IMR-90 (cell line): Measurements from ENCODE around the gene FCRLB. TPM values are rescaled to one million over a fixed set of nuclear protein-coding genes. Genes with fewer than 3 reads are reported as not detected.
"Not testable (repeated sequence)": the region's sequence is repeated elsewhere in the genome, so short reads cannot be mapped to it uniquely, and the experiment has no call there.

Experiments
- ATAC-seq: fragments of 200-7000 bp; cut with Tn5 transposase; 2 replicates; pipeline ENCODE4 v1.9.1; 2020; ENCODE audit warnings: low read depth, mild to moderate bottlenecking, moderate library complexity
- Bru-seq: library from RNA; stranded (reverse); fragments of 400-500 nt; gene quantifications from one replicate; lab custom pipeline; 2021; lab: Mats Ljungman, UMichigan
- BruChase-seq, 2 experiments: library from RNA; stranded (reverse); fragments of 400-500 nt; gene quantifications; one replicate each; lab custom pipeline; 2021; lab: Mats Ljungman, UMichigan
- BruUV-seq: library from RNA; stranded (reverse); fragments of 400-500 nt; replicated peaks from 2 replicates; lab custom pipeline; 2021; lab: Mats Ljungman, UMichigan
- CTCF ChIA-PET: fragments of 300-600 bp; formaldehyde crosslinking; extraction: SDS; loops from one replicate; lab custom pipeline; 2021; ENCODE audit warnings: antibody characterized with exemption; lab: Yijun Ruan, JAX
- POLR2A ChIA-PET: fragments of 300-600 bp; sonication (Branson Sonifier 250); formaldehyde crosslinking; loops from one replicate; lab custom pipeline; 2022; ENCODE audit warnings: antibody characterized with exemption; ENCODE audit not compliant: unreplicated experiment; lab: Charles Lee
- DNase-seq: peaks from one replicate; pipeline ENCODE4 v3.0.0; 2013
- H2AFZ ChIP-seq: replicated peaks from 2 replicates; pipeline ENCODE3; 2013; ENCODE audit warnings: low read length, mild to moderate bottlenecking; ENCODE audit not compliant: poor library complexity
- H2AK5ac ChIP-seq: 2 replicates; pipeline ENCODE4 v1.6.1; 2013; ENCODE audit warnings: low read depth, low read length, inconsistent platforms
- H2AK9ac ChIP-seq: replicated peaks from 2 replicates; pipeline ENCODE3; 2013; ENCODE audit warnings: mild to moderate bottlenecking, low read depth, low read length, moderate library complexity; ENCODE audit not compliant: poor library complexity
- H2BK120ac ChIP-seq: 2 replicates; pipeline ENCODE4 v1.6.1; 2013; ENCODE audit warnings: low read depth, low read length, inconsistent platforms
- H2BK15ac ChIP-seq: 3 replicates; pipeline ENCODE4 v1.6.1; 2013; ENCODE audit warnings: low read depth, low read length, inconsistent platforms
- H2BK20ac ChIP-seq: 2 replicates; pipeline ENCODE4 v1.6.1; 2013; ENCODE audit warnings: low read depth, mild to moderate bottlenecking, inconsistent platforms, low read length, moderate library complexity
- H2BK5ac ChIP-seq: 2 replicates; pipeline ENCODE4 v1.6.1; 2013; ENCODE audit warnings: mild to moderate bottlenecking, low read depth, low read length, inconsistent platforms; ENCODE audit not compliant: poor library complexity, severe bottlenecking
- H3K14ac ChIP-seq: replicated peaks from 2 replicates; pipeline ENCODE4 v1.6.1; 2013; ENCODE audit warnings: low read depth, low read length, inconsistent platforms
- H3K18ac ChIP-seq: 2 replicates; pipeline ENCODE4 v1.6.1; 2013; ENCODE audit warnings: low read depth, low read length, control low read depth
- H3K23ac ChIP-seq: 2 replicates; pipeline ENCODE4 v1.6.1; 2013; ENCODE audit warnings: low read depth, low read length, inconsistent platforms
- H3K27ac ChIP-seq: 2 replicates; pipeline ENCODE4 v1.5.1; 2013; ENCODE audit warnings: mild to moderate bottlenecking, control low read depth, low read length; ENCODE audit not compliant: insufficient read depth
- H3K27me3 ChIP-seq: 2 replicates; pipeline ENCODE4 v1.6.1; 2013; ENCODE audit warnings: low read length; ENCODE audit not compliant: control insufficient read depth, insufficient read depth
- H3K36me3 ChIP-seq: 2 replicates; pipeline ENCODE4 v1.6.1; 2013; ENCODE audit warnings: low read length, mixed read lengths; ENCODE audit not compliant: control insufficient read depth, insufficient read depth
- H3K4ac ChIP-seq: 2 replicates; pipeline ENCODE4 v1.6.1; 2013; ENCODE audit warnings: low read depth, low read length, inconsistent platforms
- H3K4me1 ChIP-seq: 2 replicates; pipeline ENCODE4 v1.6.1; 2013; ENCODE audit warnings: low read length, mixed read lengths; ENCODE audit not compliant: control insufficient read depth, insufficient read depth
- H3K4me2 ChIP-seq: 2 replicates; pipeline ENCODE4 v1.6.1; 2013; ENCODE audit warnings: low read depth, mild to moderate bottlenecking, control low read depth, low read length, moderate library complexity
- H3K4me3 ChIP-seq: 2 replicates; pipeline ENCODE4 v1.5.1; 2013; ENCODE audit warnings: low read depth, mild to moderate bottlenecking, control low read depth, low read length, moderate library complexity; ENCODE audit not compliant: insufficient read depth
- H3K56ac ChIP-seq: 2 replicates; pipeline ENCODE4 v1.6.1; 2013; ENCODE audit warnings: low read length, inconsistent platforms; ENCODE audit not compliant: insufficient read depth; ENCODE audit errors: extremely low read depth
- H3K79me1 ChIP-seq, 2 experiments: 2 replicates each; pipeline ENCODE4 v1.6.1; 2013; ENCODE audit warnings: low read length in 2 of 2, inconsistent platforms in 1 of 2, low read depth in 1 of 2
- H3K9ac ChIP-seq: 2 replicates; pipeline ENCODE4 v1.6.1; 2013; ENCODE audit warnings: low read depth, low read length, control low read depth
- H3K9me1 ChIP-seq: 2 replicates; pipeline ENCODE4 v1.6.1; 2013; ENCODE audit warnings: low read length, inconsistent platforms; ENCODE audit not compliant: insufficient read depth
- H3K9me3 ChIP-seq: 2 replicates; pipeline ENCODE4 v1.6.1; 2013; ENCODE audit warnings: low read length; ENCODE audit not compliant: control insufficient read depth, insufficient read depth
- H4K20me1 ChIP-seq: 2 replicates; pipeline ENCODE4 v1.6.1; 2013; ENCODE audit warnings: low read length, inconsistent platforms; ENCODE audit not compliant: insufficient read depth
- H4K5ac ChIP-seq: 2 replicates; pipeline ENCODE4 v1.6.1; 2013; ENCODE audit warnings: mild to moderate bottlenecking, low read depth, low read length, control low read depth
- H4K8ac ChIP-seq, 2 experiments: 2 replicates each; pipeline ENCODE4 v1.6.1; 2013; ENCODE audit warnings: low read depth in 2 of 2, low read length in 2 of 2, control low read depth in 1 of 2, inconsistent platforms in 1 of 2
- H4K91ac ChIP-seq: 2 replicates; pipeline ENCODE4 v1.6.1; 2013; ENCODE audit warnings: low read depth, low read length, inconsistent platforms; ENCODE audit not compliant: insufficient read depth
- RCOR1 ChIP-seq: IDR thresholded peaks from 2 replicates; pipeline ENCODE4 v1.6.1; 2012; ENCODE audit warnings: mild to moderate bottlenecking, low read length, improper control_type of control experiment; ENCODE audit not compliant: insufficient replicate concordance
- WGBS, 2 experiments: methylation state at CpG; one replicate each; pipeline versions ENCODE4 v1.1.5 to v1.1.7; 2013; ENCODE audit warnings: missing lambda C conversion rate in 2 of 2; ENCODE audit not compliant: insufficient read length in 1 of 2; ENCODE audit errors: extremely low coverage in 2 of 2; 5-methylcytosine and 5-hydroxymethylcytosine counted together
- dilution Hi-C: fragments of 300-500 bp; cut with HindIII; formaldehyde crosslinking; loops from one replicate; pipeline ENCODE4 v1.14.3; 2018; ENCODE audit warnings: low sequenced_read_pairs; ENCODE audit not compliant: unreplicated experiment
- in situ Hi-C: fragments of 300-500 bp; cut with MboI; formaldehyde crosslinking; loops from 3 replicates; pipeline ENCODE4 v1.14.3; 2019; ENCODE audit warnings: low sequenced_read_pairs, inconsistent platforms, mixed read lengths
- intact Hi-C: fragments of 100-400 bp; cut with micrococcal nuclease; formaldehyde crosslinking; loops from 2 replicates; pipeline ENCODE4 v1.10.0; 2022
- long read RNA-seq: library from polyadenylated mRNA; unstranded; transcript quantifications from one replicate; pipeline ENCODE4 v2.0.0, GENCODE V29; 2021; ENCODE audit not compliant: unreplicated experiment
- polyA plus RNA-seq, 3 experiments: library from polyadenylated mRNA; depleted of rRNA; stranded (reverse); fragments of >200 nt; gene quantifications; 2 replicates each; pipeline ENCODE4 v1.2.3, GENCODE V29; 2012; ENCODE audit warnings: low replicate concordance in 1 of 3
- total RNA-seq: library from RNA; depleted of rRNA; stranded (reverse); fragments of >200 nt; gene quantifications from 2 replicates; pipeline ENCODE4 v1.2.3, GENCODE V29; 2012; rRNA removed

The FCRLB gene
- total RNA-seq (0.90 and 1.1 TPM in 2 replicates), polyA plus RNA-seq (2012; rRNA removed) (2.2 and 2.9 TPM in 2 replicates), Bru-seq, nascent RNA (percentile 14 among the genes with signal in this experiment), BruChase-seq, experiment 1, labeled RNA remaining after a 6-hour chase (percentile 24 among the genes with signal in this experiment), BruChase-seq, experiment 2, labeled RNA remaining after a 2-hour chase (percentile 10 among the genes with signal in this experiment)
- polyA plus RNA-seq (2012; cell fraction: cytosol; rRNA removed) = 1.5 and 1.9 TPM in 2 replicates
- polyA plus RNA-seq (2012; cell fraction: nucleus; rRNA removed; ENCODE audit: low replicate concordance) = 0.85 and 2.0 TPM in 2 replicates
- long read RNA-seq, partial matches to known transcripts = 0 of 1 reads
- long read RNA-seq, other reads (novel, unspliced or antisense) = 0 of 1 reads

GRCh38 chr1:161720956-161721737 lies at the start of gene FCRLB:
Gene FCRLB, plus strand, starts transcription at chr1:161721544. Its CDS starts 1,129 bp downstream, at chr1:161722673.
- Histone ChIP-seq H3K9ac (no peak within 1 kb of the TSS), H2BK5ac (peak within 1 kb of the TSS; percentile 37), H3K4me1 (peaks cover 2% of the 10 kb centered on the region), H3K79me1 (peaks cover 3 to 13% of the 10 kb centered on the region in 2 experiments; a peak in 1 of 4 replicates), H3K4ac (peak within 1 kb of the TSS; percentile 74), H2BK20ac (peak within 1 kb of the TSS; percentile 77), H3K9me3 (no peaks in the 10 kb centered on the region), H3K56ac (no peak within 1 kb of the TSS; the same call in 1 of the 2 replicates), H2AFZ (peak within 1 kb of the TSS; percentile 63), H3K18ac (no peak within 1 kb of the TSS), H3K27ac (no peak within 1 kb of the TSS; the same call in 1 of the 2 replicates), H2BK15ac (peak within 1 kb of the TSS; percentile 65; the same call in 2 of the 3 replicates), H3K4me2 (no peak within 1 kb of the TSS), H3K23ac (peak within 1 kb of the TSS; percentile 46; the same call in 1 of the 2 replicates), H3K27me3 (no peaks in the 10 kb centered on the region), H2AK9ac (peak within 1 kb of the TSS; percentile 74), H4K20me1 (no peaks in the 10 kb centered on the region), H3K14ac (peak within 1 kb of the TSS; percentile 68), H3K9me1 (peaks cover 22% of the 10 kb centered on the region), H3K36me3 (no peaks in the 10 kb centered on the region), H3K4me3 (no peak within 1 kb of the TSS), H4K5ac (no peak within 1 kb of the TSS), H4K91ac (peak within 1 kb of the TSS; percentile 25; the same call in 1 of the 2 replicates), H2AK5ac (peak within 1 kb of the TSS; percentile 35), H4K8ac (peak within 1 kb of the TSS in 1 of 2 experiments; percentile 21; a peak in 1 of 4 replicates), H2BK120ac (peak within 1 kb of the TSS; percentile 74)
- ChIA-PET CTCF (no interaction called here), POLR2A (no interaction called here)
- dilution Hi-C loops (no loop called here), intact Hi-C loops (no loop called here), in situ Hi-C loops (no loop called here)
- BruUV-seq = no TSS peak
- DNase-seq (no peak), ATAC-seq (no peak)
- TF ChIP-seq RCOR1 = no peak
- WGBS, 2 experiments = no CpG with 5 or more reads among the region's 4 CpGs

- H2AFZ ChIP-seq, H3K79me1 ChIP-seq, H3K9me3 ChIP-seq, H3K27me3 ChIP-seq, H3K9me1 ChIP-seq, H3K18ac ChIP-seq, dilution Hi-C loops, H2BK120ac ChIP-seq, H2AK5ac ChIP-seq, H3K4ac ChIP-seq, H3K4me2 ChIP-seq, POLR2A ChIA-PET, DNase-seq, H4K20me1 ChIP-seq, H3K14ac ChIP-seq, H2AK9ac ChIP-seq, in situ Hi-C loops, ATAC-seq, H2BK5ac ChIP-seq, intact Hi-C loops, H3K9ac ChIP-seq, H3K23ac ChIP-seq, H2BK20ac ChIP-seq, H3K4me3 ChIP-seq, H4K91ac ChIP-seq, H3K27ac ChIP-seq, CTCF ChIA-PET, H3K4me1 ChIP-seq, BruUV-seq, H3K36me3 ChIP-seq, H2BK15ac ChIP-seq, H4K8ac ChIP-seq, H4K5ac ChIP-seq, H3K56ac ChIP-seq: not testable (repeated sequence)
- WGBS, 2 experiments = no CpG with 5 or more reads among the region's 7 CpGs
Observed at GRCh38 chr1:161673437-161673836, 47.9 kb upstream of the FCRLB start.
